HG03066 (cell line): ENCODE data around the gene SENP6.
"Not testable (repeated sequence)": the region's sequence is repeated elsewhere in the genome, so short reads cannot be mapped to it uniquely, and the experiment has no call there.

Experiments
- ATAC-seq: cut with Tn5 transposase; IDR thresholded peaks from one replicate; pipeline ENCODE4 v1.9.1; 2021; ENCODE audit warnings: low read depth; ENCODE audit not compliant: unreplicated experiment

The SENP6 gene

DNA sequence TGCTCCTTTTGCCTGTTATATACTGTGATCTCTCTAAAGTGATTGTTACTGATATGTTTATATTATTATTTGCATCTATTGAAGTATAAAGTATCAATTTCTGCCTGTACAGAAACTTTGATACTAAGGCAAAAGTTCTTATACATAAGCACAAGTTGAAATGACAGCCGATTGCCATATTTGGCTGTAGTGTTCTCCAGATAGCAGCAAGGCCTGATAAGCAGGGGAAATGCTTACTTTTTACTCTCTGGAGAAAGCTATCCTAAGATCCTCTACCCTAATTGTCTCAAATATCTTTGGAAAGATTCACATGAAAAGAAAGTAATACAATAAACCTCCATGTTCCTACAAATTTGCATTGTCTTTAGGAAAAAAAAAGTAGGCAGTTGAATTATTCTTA, 31.4 kb downstream of the SENP6 start:
- no peak for ATAC-seq

DNA sequence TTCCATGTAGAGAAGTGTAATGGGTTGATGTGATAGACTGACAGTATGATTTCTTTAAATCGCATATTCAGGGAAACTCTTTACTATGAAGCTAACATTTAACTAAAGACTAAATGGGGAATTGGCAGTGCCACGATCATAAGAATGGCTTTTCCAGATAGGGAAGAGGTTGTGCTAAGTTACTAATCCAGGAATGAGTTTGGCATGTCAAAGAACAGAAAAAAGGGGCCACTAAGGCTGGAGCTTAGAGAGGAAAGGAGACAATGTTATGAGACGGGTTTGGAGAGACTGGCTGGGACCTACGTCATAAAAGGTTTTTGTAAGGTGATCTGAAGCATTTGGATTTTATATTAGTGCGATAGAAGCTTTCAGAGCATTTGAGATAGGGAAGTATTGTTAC, 40.6 kb downstream of the SENP6 start:
- ATAC-seq: no peak

DNA sequence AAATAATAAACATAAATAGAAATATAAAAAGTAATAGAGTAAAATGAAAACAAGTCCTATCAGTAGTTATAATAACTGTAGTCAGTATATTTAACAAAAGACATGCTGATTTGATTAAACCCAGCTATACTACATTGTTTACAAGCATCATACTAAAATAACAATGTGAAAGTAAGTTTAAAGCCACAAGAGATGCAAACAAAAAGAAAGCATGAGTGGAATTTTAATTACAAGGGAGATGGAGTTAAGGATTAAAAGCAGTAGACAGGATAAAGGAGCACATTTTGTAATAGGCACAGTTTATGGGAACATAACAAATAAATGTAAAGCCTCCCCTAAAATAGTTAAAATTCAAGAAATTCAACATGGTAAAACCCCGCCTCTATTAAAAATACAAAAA, 41.5 kb downstream of the SENP6 start:
- no peak for ATAC-seq

DNA sequence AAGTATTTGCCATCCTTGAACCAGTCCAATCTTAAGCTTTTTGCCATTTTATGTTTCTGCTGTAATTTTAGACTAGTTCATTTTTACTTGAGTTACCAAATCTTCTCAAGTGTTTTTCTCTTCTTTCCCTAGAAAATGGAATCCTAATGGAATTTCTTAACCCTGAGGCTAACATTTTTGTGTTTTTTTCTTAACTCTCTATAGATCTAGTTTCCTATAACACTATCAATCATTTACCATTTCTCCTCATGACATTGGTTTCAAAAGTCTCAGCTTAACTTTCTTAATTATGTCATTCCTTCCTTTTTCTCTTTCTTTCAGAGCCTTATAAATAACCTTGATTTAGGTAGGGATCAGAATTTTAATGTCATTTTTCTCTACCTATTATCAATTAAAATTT, 54.8 kb downstream of the SENP6 start:
- ATAC-seq: no peak

DNA sequence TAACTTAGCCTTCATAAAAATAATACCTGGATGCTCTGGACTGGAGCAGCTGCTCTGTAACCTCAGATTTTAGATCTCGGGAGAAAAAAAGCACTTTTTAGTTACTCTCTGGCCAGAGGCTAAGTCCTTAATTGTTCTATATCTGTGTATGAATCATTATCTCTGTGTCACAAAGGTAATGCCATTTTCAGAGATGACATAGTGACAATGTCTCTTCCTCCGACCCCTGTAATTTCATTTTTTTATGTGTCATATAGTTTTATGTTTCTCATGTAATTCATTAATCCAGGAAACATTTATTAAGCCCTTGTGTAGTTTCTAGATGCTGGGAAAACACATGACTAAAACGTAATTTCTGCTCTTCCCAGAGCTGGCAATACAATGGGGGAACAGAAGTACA, 55.6 kb downstream of the SENP6 start:
- no peak for ATAC-seq

DNA sequence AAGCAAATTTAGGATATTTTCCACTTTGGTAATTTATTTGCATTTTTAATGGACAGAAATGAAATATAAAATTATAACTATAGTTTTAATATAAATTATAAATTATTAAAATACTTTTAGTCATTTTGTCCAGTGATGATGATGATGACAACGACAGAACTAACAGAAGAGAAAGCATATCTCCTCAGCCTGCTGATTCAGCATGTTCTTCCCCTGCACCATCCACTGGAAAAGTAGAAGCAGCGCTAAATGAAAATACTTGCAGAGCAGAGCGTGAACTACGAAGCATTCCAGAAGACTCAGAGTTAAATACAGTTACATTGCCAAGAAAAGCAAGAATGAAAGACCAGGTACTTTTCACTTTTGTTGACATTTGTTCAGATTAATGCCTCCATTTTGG, 64.9 kb downstream of the SENP6 start:
- no peak for ATAC-seq

DNA sequence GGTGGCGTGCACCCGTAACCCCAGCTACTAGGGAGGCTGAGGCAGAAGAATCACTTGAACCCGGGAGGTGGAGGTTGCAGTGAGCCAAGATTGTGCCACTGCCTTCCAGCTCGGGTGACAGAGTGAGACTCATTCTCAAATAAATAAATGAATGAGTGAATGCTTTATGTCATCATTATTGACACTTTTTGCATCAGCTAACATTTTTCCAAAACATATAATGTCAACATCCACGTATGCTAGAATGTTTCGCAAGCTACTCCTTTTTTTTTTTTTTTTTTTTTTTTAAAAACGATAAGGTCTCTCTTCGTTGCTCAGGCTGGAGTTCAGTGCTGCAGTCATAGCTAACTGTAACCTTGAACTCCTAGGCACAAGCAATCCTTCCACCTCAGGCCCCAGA, 72.2 kb downstream of the SENP6 start:
- no peak for ATAC-seq

DNA sequence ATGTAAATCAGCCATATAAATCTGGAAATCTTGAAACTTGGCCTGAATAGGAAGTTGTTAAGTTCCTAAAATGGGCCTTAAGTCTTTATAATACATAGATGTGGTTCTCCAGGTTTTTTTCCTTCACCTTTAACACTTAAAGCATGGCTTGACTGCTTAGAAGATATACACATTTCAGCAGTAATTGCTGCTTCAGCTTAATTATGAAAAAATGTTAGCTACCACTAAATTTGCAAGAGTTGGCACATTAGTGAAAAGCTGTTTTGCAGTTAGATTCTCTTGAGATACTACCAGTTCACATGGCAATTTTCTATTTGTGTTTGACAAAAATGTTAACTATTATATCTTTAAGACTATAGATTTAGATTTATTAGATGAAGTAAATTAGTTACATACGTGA, 74.7 kb downstream of the SENP6 start:
- ATAC-seq: no peak

DNA sequence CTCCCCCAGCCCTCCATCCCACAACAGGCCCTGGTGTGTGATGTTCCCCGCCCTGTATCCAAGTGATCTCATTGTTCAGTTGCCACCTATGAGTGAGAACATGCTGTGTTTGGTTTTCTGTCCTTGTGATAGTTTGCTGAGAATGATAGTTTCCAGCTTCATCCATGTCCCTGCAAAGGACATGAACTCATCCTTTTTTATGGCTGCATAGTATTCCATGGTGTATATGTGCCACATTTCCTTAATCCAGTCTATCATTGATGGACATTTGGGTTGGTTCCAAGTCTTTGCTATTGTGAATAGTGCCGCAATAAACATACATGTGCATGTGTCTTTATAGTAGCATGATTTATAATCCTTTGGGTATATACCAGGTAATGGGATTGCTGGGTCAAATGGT, 80.9 kb downstream of the SENP6 start:
- ATAC-seq: not testable (repeated sequence)

DNA sequence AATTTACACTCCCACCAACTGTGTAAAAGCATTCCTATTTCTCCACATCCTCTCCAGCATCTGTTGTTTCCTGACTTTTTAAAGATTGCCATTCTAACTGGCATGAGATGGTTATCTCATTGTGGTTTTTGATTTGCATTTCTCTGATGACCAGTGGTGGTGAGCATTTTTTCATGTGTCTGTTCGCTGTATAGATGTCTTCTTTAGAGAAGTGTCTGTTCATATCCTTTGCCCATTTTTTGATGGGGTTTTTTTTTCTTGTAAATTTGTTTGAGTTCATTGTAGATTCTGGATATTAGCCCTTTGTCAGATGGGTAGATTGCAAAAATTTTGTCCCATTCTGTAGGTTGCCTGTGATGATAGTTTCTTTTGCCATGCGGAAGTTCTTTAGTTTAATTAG, 81.3 kb downstream of the SENP6 start:
- ATAC-seq: not testable (repeated sequence)

DNA sequence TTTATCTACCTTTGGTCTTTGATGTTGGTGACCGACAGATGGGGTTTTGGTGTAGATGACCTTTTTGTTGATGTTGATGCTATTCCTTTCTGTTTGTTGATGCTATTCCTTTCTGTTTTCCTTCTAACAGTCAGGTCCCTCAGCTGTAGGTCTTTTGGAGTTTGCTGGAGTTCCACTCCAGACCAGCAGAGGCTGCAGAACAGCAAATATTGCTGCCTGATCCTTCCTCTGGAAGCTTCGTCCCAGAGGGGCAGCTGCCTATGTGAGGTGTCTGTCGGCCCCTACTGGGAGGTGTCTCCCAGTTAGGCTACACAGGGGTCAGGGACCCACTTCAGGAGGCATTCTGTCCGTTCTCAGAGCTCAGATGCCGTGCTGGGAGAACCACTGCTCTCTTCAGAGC, 85.9 kb downstream of the SENP6 start:
- ATAC-seq: not testable (repeated sequence)

DNA sequence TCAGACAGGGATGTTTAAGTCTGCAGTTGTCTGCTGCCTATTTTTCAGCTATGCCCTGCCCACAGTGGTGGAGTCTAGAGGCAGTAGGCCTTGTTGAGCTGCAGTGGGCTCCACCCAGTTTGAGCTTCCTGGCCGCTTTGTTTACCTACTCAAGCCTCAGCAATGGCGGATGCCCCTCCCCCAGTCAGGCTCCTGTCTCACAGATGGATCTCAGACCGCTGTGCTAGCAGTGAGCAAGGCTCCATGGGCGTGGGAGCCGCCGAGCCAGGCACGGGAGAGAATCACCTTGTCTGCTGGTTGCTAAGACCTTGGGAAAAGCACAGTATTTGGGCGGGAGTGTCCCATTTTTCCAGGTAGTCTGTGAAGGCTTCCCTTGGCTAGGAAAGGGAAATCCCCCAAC, 86.3 kb downstream of the SENP6 start:
- not testable (repeated sequence) for ATAC-seq

DNA sequence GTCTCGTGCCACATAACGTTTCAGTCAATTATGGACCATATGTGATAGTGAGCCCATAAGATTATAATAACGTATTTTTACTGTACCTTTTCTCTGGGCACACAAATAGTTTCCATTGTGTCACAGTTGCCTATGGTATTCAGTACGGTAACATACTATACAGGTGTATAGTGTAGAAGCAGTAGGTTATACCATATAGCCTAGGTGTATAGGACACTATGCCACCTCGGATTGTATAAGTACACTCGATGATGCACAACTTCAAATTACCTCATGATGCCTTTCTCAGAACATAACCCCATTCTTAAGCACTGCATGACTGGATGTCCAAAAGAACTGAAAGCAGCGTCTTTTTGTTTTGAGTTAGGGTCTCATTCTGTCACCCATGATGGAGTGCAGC, 87.9 kb downstream of the SENP6 start:
- no peak for ATAC-seq

DNA sequence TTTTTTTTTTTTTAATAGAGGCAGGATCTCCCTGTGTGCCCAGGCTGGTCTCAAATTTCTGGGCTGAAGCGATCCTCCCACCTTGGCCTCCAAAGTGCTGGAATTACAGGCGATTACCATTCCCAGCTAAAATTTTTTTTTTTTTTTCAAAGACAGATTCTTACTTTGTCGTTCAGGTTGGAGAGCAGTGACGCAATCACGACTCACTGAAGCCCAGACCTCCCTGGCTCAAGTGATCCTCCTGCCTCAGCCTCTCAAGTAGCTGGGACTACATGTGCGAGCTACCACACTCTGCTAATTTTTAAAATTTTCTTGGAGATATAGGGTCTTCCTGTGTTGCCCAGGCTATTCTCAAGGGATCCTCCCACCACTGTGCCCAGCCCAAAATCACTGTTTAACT, 89.3 kb downstream of the SENP6 start:
- ATAC-seq: no peak

DNA sequence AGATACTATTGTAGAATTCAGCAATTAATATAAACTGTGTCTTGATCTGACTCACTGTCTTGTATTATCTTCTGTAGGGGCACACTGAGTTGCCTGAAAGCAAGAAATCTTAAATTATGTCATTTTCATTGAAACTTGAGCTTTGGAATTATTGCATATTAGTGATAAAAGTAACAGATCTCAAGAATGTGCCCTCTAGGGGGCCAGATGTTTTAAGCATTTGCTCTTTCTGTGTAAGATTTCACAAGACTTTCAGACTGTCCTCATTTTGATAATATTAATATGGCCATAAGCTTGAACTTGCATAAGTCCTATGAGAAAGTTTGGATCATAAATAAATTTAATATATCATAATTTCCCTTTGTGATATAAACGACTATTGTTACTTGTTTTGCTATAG, 91.9 kb downstream of the SENP6 start:
- no peak for ATAC-seq

DNA sequence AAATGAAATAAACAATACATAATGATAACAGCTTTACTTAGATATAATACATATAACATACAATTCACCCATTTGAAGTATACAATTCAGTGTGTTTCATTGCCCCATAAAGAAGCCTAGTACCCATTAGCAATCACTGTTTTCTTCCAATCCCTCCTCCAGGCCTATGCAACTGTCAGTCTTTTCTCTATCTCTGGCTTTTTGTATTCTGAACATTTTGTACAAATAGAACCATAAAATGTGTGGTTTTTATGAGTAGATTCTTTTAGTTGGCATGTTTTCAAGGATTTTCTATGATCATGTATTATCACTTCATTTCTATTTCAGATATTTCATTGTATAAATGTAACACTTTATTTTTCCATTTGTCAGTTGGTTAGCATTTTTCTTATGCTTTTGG, 92.7 kb downstream of the SENP6 start:
- ATAC-seq: no peak

DNA sequence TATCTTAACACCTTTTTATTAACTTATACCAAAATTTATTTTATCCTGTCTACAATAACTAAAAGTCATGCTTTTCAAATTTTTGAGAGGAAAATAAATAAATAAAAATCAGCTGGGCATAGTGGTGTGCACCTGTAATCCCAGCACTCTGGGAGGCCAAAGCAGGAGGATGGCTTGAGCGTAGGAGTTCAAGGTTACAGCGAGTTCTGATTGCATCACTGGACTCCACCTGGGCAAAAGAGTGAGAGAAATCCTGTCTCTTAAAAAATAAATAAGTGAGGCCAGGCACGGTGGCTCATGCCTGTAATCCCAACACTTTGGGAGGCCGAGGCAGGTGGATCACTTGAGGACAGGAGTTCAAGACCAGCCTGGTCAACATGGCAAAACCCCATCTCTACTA, 106.7 kb downstream of the SENP6 start:
- ATAC-seq: not testable (repeated sequence)

DNA sequence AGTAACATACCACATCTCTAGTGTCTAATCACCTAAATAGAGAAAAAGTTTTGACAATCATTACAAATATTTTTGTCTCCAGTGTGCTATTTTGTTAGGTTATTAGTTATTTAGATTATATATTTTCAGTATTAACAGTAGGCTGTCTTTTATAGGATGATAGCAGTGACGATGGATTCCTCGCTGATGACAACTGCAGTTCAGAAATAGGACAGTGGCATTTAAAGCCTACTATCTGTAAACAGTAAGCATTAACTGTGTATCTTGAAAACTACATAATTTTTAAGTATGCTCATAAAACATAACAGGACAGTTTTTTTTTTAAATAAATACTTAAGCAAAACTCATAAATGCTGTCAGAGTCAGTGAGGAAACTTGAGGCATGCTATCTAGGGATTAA, 109.5 kb downstream of the SENP6 start:
- ATAC-seq: no peak

DNA sequence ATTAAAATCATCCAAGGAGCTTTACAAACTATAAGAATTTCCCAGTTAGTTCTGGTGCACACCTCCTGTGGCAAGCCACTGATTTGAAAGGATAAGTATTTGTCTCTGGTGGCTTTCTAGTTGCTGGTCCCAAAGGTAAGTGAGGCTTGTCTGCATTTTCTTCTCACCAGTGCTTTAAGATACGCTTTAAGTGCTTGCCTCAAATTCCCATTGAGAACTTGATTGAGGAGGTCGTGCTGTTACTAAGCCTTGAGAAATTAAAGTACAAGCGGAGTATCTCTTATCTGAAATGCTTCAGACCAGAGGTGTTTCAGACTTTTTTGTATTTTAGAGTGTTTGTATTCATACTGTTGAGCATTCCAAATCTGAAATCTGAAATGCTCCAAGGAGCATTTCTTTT, 117.5 kb downstream of the SENP6 start:
- no peak for ATAC-seq

DNA sequence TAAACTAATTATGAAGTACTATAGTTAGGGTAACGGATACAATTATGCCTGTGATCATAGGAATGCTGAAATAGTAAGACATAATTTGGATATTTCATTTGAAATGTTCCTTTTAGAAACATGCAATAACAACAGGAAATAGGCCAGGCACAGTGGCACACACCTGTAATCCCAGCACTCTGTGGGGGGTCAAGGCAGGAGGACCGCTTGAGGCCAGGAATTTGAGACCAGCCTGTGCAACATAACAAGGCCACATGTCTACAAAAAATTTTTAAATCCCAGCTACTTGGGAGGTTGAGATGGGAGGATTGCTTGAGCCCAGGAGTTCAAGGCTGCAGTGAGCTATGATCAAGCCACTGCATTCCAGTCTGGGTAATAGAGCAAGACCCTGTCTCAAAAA, 121.7 kb downstream of the SENP6 start:
- no peak for ATAC-seq

DNA sequence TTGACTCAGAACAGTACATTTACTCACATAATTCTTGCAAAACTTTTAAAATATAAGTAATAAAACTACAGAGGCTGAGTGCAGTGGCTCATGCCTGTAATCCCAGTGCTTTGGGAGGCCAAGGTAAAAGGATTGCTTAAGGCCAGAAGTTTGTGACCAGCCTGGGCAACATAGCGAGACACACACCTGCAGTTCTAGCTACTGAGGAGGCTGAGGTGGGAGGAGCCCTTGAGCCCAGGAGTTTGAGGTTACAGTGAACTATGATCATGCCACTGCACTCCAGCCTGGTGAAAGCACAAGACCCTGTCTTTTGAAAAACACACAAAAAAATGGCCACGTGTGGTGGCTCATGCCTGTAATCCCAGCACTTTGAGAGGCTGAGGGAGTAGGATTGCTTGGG, 125.5 kb downstream of the SENP6 start:
- no peak for ATAC-seq

DNA sequence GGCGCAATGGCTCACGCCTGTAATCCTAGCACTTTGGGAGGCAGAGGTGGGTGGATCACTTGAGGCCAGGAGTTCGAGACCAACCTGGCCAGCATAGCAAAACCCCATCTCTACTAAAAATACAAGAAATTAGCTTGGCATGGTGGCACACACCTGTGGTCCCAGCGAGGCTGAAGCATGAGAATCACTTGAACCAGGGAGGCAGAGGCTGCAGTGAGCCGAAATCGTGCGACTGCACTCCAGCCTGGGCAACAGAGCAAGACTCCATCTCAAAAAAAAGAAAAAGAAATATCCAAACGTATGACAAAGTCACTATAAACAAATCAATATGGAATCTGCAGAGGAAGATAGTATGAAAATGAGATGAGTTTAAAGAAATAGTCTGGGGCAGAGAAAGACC, 129.3 kb downstream of the SENP6 start:
- not testable (repeated sequence) for ATAC-seq

DNA sequence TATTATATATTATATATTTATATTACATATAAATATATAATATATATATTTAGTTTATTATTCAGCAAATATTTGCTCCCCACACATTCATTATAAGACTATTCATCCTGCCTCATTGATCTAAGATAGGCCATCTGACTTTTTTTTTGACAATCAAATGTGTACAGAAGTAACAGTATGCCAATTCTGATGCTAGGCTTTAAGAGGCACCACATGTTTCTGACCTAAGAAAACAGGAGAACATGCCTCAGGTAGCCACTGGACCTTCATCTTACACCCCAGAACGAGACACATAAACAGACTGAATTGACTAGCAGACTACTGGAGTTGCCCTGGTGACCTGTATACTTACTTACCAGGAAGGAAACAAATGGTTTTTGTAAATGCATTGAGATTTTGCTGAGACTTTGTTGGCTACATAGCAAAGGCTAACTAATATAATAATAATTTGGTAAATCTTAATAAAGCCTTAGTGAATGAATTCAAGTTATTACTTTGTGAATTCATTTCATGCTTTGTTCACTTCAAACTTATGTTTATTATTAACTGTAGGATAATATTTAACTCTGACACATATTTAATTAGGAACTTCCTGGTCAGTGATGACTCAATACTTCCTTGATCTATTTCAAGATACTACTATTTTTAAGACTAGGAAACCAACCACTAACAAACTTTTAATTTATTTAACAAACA, 134.0 kb downstream of the SENP6 start:
- ATAC-seq: peak; percentile 88
